ENCODE data around the gene KCNJ16. TPM values are rescaled to one million over a fixed set of nuclear protein-coding genes. Genes with fewer than 3 reads are reported as not detected.

The KCNJ16 gene
- polyA plus RNA-seq, 1 donor from 2014 or later: not detected

- Mint-ChIP-seq H3K4me3 (no peak overlapping the region), H3K27ac (no peak overlapping the region), H3K36me3 (no peaks in the 10 kb centered on the region), H3K9me3 (no peaks in the 10 kb centered on the region), H3K4me1 (peaks cover 6 to 11% (median 10%) of the 10 kb centered on the region in 3 donors), H3K27me3 (peaks cover 2% of the 10 kb centered on the region)
Observed at GRCh38 chr17:70139449-70139993, 64.5 kb downstream of the KCNJ16 start.

DNA sequence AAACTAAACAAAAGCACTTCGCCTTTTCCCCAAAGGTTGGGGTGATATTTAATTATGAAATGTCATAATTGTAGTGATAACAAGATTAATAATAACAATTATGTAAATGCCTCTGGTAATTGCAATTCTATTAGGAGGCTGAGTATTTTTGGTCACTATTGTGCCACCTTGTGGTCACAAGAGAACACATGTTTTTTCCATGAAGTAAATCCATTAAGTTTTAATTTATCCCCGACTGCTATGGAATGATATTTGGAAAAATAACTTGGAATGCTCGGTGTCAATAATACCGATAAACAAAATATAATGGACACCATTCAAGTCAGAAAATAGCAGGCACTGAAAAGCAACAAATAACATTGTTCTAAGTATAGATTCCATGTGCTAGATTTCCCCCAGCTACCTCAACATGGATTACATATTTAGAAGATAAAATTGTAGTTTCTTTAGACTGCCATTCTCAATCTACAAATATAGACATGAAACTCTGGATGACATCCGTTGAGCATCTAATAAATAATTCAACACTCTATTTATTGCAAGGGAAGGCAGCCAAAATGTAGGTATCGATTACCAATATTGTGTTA is 69.3 kb downstream of the KCNJ16 start:
- Mint-ChIP-seq H3K27ac (no peak overlapping the region), H3K9me3 (no peaks in the 10 kb centered on the region), H3K27me3 (no peaks in the 10 kb centered on the region), H3K4me1 (no peaks in the 10 kb centered on the region), H3K36me3 (no peaks in the 10 kb centered on the region), H3K4me3 (no peak overlapping the region)

DNA sequence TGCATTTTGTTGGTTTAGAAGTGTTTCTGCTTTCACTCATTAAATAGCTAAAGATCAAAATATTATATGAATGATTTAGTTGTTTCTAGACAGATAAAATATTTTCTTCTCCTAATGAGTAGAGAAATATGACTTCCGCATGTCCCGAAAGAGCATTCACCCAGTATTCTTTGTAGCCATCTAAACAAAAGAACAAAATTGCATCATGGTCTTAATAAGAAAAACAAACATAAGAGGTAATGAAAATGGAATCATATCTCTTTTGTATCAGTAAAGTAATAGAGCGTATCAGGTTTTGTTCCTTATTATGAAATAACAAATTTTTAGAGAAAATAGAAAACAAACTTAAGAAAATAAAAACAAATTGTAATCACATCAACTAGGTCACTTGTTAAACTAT is 78.2 kb downstream of the KCNJ16 start:
- H3K4me3 Mint-ChIP-seq: no peak overlapping the region
- H3K36me3 Mint-ChIP-seq: no peaks in the 10 kb centered on the region
- H3K4me1 Mint-ChIP-seq: no peaks in the 10 kb centered on the region
- no peak overlapping the region for H3K27ac Mint-ChIP-seq
- no peaks in the 10 kb centered on the region for H3K27me3 Mint-ChIP-seq
- H3K9me3 Mint-ChIP-seq: no peaks in the 10 kb centered on the region

GRCh38 chr17:70157151-70157550 is 82.1 kb downstream of the KCNJ16 start:
- Mint-ChIP-seq H3K4me3 (no peak overlapping the region), H3K36me3 (no peaks in the 10 kb centered on the region), H3K9me3 (peaks cover 0 to 3% (median 0%) of the 10 kb centered on the region in 3 donors), H3K27ac (no peak overlapping the region), H3K27me3 (peaks cover 1% of the 10 kb centered on the region), H3K4me1 (no peaks in the 10 kb centered on the region)

GRCh38 chr17:70158180-70158579 is 83.2 kb downstream of the KCNJ16 start:
- Mint-ChIP-seq H3K9me3 (peaks cover 0 to 3% (median 0%) of the 10 kb centered on the region in 3 donors), H3K27me3 (peaks cover 2% of the 10 kb centered on the region), H3K36me3 (no peaks in the 10 kb centered on the region), H3K4me3 (no peak overlapping the region), H3K27ac (no peak overlapping the region), H3K4me1 (no peaks in the 10 kb centered on the region)

- peaks cover 0 to 3% (median 0%) of the 10 kb centered on the region in 3 donors for H3K9me3 Mint-ChIP-seq
- no peaks in the 10 kb centered on the region for H3K4me1 Mint-ChIP-seq
- H3K4me3 Mint-ChIP-seq: no peak overlapping the region
- H3K27me3 Mint-ChIP-seq: peaks cover 3% of the 10 kb centered on the region
- H3K27ac Mint-ChIP-seq: no peak overlapping the region
- no peaks in the 10 kb centered on the region for H3K36me3 Mint-ChIP-seq
Observed at GRCh38 chr17:70158591-70158990, 83.6 kb downstream of the KCNJ16 start.

DNA sequence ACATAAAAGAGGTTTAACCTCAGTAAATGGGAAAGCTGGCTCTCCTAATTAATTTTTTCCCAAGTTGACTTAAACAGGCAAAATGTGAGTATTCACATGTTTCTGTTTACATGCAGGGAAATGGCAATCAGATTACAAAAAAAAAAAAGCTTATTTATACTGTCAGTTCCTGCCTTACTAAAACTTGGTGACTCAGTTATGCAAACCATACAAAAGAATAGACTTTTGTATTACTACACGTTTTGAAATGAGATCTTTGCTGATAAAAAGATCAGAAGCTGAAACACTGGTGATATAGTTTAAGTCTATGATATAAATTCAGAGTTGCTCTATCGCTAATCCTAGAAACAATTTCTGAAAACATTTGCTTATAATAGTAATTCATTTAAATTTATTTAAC is 85.0 kb downstream of the KCNJ16 start:
- no peaks in the 10 kb centered on the region for H3K4me1 Mint-ChIP-seq

DNA sequence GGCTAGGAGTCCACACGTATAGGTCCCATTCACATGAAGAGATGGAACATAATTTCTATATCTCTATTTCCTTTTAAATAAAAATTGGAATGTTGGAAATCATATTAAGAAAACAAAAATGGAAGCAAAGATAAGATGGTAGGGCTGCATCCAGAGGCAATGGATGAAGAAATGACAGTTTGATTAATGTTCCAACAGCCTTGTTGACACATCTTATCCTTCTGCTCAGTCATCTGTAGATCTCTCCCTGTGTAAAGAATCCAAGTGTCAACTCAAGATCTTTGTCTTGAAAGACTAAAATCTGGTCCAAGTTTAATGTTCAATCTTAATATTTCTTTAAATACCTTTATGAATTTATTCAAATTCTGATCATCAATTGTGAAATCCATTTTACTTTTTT is 86.5 kb downstream of the KCNJ16 start:
- peaks cover 3% of the 10 kb centered on the region for H3K27me3 Mint-ChIP-seq
- no peak overlapping the region for H3K27ac Mint-ChIP-seq
- no peaks in the 10 kb centered on the region for H3K4me1 Mint-ChIP-seq
- H3K4me3 Mint-ChIP-seq: no peak overlapping the region
- H3K36me3 Mint-ChIP-seq: no peaks in the 10 kb centered on the region
- H3K9me3 Mint-ChIP-seq: peaks cover 0 to 6% (median 0%) of the 10 kb centered on the region in 3 donors

More for the DNA sequence above, 85.0 kb downstream of the KCNJ16 start:
- peaks cover 0 to 3% (median 0%) of the 10 kb centered on the region in 3 donors for H3K9me3 Mint-ChIP-seq
- H3K27ac Mint-ChIP-seq: no peak overlapping the region
- H3K36me3 Mint-ChIP-seq: no peaks in the 10 kb centered on the region
- peaks cover 3% of the 10 kb centered on the region for H3K27me3 Mint-ChIP-seq
- H3K4me3 Mint-ChIP-seq: no peak overlapping the region

DNA sequence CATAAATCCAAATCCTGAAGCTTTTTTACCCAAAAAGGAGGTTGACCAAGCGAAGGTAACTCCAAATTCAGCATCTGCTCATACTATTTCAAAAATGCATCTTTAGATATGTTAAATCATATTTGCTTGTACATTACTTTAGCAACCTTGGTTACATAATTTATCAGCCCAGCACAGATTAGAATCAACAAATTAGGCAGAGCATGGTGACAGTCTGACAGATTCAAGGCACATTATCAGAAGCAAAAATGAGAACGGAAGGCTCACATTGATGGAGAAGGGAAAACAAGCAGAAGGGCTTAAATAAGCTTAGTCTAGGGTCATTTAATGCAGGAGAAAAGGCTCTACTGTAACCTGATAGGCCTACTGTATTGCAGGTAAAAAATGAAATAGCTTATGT is 90.4 kb downstream of the KCNJ16 start:
- H3K36me3 Mint-ChIP-seq: peaks cover 1% of the 10 kb centered on the region
- no peak overlapping the region for H3K4me3 Mint-ChIP-seq
- H3K9me3 Mint-ChIP-seq: peaks cover 0 to 3% (median 0%) of the 10 kb centered on the region in 3 donors
- H3K4me1 Mint-ChIP-seq: peaks cover 6 to 13% (median 6%) of the 10 kb centered on the region in 3 donors
- H3K27ac Mint-ChIP-seq: no peak overlapping the region
- peaks cover 22% of the 10 kb centered on the region for H3K27me3 Mint-ChIP-seq

GRCh38 chr17:70166615-70167014 is 91.6 kb downstream of the KCNJ16 start:
- Mint-ChIP-seq H3K27ac (no peak overlapping the region), H3K27me3 (peaks cover 25% of the 10 kb centered on the region), H3K4me3 (no peak overlapping the region), H3K4me1 (peaks cover 6 to 13% (median 6%) of the 10 kb centered on the region in 3 donors), H3K36me3 (peaks cover 1% of the 10 kb centered on the region), H3K9me3 (peaks cover 0 to 4% (median 0%) of the 10 kb centered on the region in 3 donors)

GRCh38 chr17:70168044-70168976 is 93.3 kb downstream of the KCNJ16 start:
- Mint-ChIP-seq H3K4me1 (peaks cover 6 to 13% (median 6%) of the 10 kb centered on the region in 3 donors), H3K4me3 (peak overlapping the region; percentile 34 to 94 (median 82)), H3K9me3 (peaks cover 0 to 8% (median 0%) of the 10 kb centered on the region in 3 donors), H3K36me3 (peaks cover 1% of the 10 kb centered on the region), H3K27me3 (peaks cover 29% of the 10 kb centered on the region), H3K27ac (peak overlapping the region in 1 of 3 donors; percentile 67)

- peak within 1 kb of the TSS; percentile 34 to 94 (median 82) for H3K4me3 Mint-ChIP-seq
- H3K36me3 Mint-ChIP-seq: peaks cover 1% of the 10 kb centered on the region
- peaks cover 6 to 13% (median 6%) of the 10 kb centered on the region in 3 donors for H3K4me1 Mint-ChIP-seq
- peaks cover 29% of the 10 kb centered on the region for H3K27me3 Mint-ChIP-seq
- peaks cover 0 to 8% (median 0%) of the 10 kb centered on the region in 3 donors for H3K9me3 Mint-ChIP-seq
- H3K27ac Mint-ChIP-seq: peak within 1 kb of the TSS in 1 of 3 donors; percentile 67
Observed at GRCh38 chr17:70168977-70169708, 94.1 kb downstream of the KCNJ16 start, which contains the start of gene KCNJ2. Gene KCNJ2 (plus strand): TSS chr17:70169532. CDS start chr17:70175040, 5,508 bp downstream.

- Mint-ChIP-seq H3K36me3 (peaks cover 1% of the 10 kb centered on the region), H3K9me3 (peaks cover 0 to 8% (median 0%) of the 10 kb centered on the region in 3 donors), H3K4me1 (peaks cover 6 to 13% (median 6%) of the 10 kb centered on the region in 3 donors), H3K27me3 (peaks cover 29% of the 10 kb centered on the region), H3K27ac (no peak overlapping the region), H3K4me3 (peak overlapping the region in 3 of 4 donors; percentile 67 to 88 (median 85))
Observed at GRCh38 chr17:70169709-70170597, 94.9 kb downstream of the KCNJ16 start.

GRCh38 chr17:70171159-70171558 is 96.1 kb downstream of the KCNJ16 start:
- Mint-ChIP-seq H3K27ac (no peak overlapping the region), H3K36me3 (peaks cover 1% of the 10 kb centered on the region), H3K9me3 (peaks cover 0 to 5% (median 0%) of the 10 kb centered on the region in 3 donors), H3K27me3 (peaks cover 29% of the 10 kb centered on the region), H3K4me3 (no peak overlapping the region), H3K4me1 (peaks cover 6 to 13% (median 6%) of the 10 kb centered on the region in 3 donors)
